Measurements from ENCODE around the gene PLCG2.

- TF ChIP-seq, protein P1, sequence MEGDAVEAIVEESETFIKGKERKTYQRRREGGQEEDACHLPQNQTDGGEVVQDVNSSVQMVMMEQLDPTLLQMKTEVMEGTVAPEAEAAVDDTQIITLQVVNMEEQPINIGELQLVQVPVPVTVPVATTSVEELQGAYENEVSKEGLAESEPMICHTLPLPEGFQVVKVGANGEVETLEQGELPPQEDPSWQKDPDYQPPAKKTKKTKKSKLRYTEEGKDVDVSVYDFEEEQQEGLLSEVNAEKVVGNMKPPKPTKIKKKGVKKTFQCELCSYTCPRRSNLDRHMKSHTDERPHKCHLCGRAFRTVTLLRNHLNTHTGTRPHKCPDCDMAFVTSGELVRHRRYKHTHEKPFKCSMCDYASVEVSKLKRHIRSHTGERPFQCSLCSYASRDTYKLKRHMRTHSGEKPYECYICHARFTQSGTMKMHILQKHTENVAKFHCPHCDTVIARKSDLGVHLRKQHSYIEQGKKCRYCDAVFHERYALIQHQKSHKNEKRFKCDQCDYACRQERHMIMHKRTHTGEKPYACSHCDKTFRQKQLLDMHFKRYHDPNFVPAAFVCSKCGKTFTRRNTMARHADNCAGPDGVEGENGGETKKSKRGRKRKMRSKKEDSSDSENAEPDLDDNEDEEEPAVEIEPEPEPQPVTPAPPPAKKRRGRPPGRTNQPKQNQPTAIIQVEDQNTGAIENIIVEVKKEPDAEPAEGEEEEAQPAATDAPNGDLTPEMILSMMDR (IDR thresholded peaks at IDR 0.05; ENCODE audit: poor library complexity, severe bottlenecking) = no peak
- TF ChIP-seq REST (IDR thresholded peaks at IDR 0.05; ENCODE audit: borderline replicate concordance) = no peak
- no peak for TF ChIP-seq EP300 (conservative IDR thresholded peaks at IDR 0.05; ENCODE audit: poor library complexity, severe bottlenecking)
- TF ChIP-seq POLR2AphosphoS5 (IDR thresholded peaks at IDR 0.05) = no peak
- no peak for TF ChIP-seq EZH2 (IDR thresholded peaks at IDR 0.05; ENCODE audit: borderline replicate concordance, insufficient read depth, low read length, poor library complexity, severe bottlenecking)
- no peak for TF ChIP-seq SMC3 (conservative IDR thresholded peaks at IDR 0.05; ENCODE audit: poor library complexity)
These were observed 29.9 kb downstream of the PLCG2 start for GRCh38 chr16:81808933-81809480.
